NCI-H526 treated with DMSO at 0.1 percent for 48 hours (cell line): Measurements from ENCODE around the gene WDR45B.

ENCODE experiments used
- DNase-seq: peaks from one replicate; lab custom pipeline; 2025; lab: John Stamatoyannopoulos, UW

Gene WDR45B

DNA sequence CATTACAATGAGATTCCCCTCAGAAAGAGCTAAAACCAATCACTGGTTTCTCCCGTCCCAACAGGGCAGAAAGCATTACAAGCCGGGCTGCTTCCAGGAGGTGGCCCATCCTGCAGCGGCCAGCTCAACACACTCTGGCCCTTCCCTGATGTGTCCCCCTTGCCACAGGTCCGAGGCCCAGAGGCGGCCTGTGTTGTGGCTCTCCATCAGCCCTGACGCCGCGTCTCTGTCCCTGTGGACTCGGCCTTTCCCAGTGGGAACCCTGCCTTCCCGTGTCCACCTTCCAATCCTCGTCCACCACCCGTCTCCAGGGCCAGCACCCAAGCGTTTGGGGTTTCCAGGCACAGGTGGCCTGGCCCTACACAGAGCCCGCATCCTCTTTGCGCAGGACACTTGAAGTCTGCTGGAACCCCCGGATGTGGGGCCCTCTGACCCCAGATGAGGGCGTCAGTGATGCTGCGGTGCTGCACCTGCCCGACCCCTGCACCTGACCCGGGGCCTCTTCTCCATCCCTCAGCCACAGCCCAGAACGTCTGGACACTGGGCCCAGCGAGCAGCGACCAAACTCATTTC is 29.2 kb upstream of the WDR45B start:
- no peak for DNase-seq

DNA sequence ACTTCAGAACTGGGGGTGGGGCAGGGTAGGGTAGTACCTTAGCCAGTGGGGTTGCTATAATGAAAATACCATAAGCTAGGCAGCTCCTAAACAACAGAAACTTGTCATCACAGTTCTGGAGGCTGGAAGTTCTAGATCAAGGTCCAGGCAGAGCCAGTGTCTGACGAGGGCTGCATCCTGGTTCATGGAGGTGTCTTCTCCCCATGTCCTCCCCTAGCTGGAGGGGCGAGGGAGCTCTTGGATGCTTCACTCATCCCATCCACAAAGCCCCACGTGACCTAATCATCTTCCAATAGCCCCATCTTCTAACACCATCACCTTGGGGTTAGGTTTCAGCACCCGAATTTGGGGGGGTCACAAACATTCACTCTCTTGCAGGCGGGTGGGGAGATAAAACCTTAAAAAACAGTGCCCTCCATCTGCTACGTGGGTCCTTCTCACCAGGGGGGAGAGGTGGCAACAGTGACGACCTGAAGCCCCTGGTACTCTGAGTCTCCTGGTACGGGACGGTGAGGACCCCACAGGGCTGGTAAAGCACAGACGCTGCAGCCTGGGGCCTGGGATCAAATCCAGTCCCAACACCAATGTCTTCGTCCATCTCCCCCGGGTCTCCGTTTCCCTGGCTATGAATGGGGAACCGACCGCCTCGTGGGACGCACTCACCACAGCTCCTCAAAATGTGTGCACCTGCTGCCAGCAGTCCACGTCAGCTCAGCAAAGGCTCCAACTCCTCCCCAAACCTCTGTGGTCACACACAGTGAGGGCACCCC is 27.4 kb upstream of the WDR45B start:
- DNase-seq, result no peak

DNA sequence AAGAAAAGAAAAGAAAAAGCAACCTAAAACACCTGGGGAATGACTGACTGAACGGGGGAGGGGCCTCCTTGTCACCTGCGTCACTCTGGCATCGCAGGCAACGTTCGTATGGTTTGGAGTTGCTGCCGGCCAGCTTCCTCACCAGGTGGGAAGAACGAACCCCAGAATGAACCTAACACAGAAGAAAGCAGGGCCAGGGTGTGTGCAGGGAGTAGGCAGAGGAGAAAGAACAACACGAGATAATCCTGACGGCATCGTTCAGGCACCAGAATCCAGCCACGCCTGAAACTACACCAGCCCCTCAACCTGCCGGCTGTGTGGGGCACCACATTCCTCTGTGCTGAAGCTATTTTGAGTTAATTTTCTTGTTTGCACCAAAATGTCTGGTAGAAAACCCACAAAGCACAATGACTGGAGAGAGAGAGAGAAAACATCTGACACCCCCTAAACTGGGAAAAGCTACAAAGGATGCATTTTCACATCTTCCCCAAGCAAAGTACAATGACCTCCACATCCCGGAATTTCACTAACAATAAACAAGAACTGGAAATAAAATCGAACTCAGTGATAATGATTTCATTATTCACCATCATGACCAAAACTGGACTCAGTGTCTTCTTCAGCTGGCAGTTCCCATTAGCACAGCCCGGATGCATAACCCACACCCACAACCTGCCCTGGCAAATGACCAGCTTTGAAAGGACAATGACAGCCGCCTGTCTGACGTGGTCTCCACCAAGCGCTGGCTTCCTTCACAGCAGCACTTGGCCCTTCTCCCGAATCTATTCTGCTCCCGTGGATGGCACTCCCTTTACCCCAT is 26.6 kb upstream of the WDR45B start:
- no peak for DNase-seq

DNA sequence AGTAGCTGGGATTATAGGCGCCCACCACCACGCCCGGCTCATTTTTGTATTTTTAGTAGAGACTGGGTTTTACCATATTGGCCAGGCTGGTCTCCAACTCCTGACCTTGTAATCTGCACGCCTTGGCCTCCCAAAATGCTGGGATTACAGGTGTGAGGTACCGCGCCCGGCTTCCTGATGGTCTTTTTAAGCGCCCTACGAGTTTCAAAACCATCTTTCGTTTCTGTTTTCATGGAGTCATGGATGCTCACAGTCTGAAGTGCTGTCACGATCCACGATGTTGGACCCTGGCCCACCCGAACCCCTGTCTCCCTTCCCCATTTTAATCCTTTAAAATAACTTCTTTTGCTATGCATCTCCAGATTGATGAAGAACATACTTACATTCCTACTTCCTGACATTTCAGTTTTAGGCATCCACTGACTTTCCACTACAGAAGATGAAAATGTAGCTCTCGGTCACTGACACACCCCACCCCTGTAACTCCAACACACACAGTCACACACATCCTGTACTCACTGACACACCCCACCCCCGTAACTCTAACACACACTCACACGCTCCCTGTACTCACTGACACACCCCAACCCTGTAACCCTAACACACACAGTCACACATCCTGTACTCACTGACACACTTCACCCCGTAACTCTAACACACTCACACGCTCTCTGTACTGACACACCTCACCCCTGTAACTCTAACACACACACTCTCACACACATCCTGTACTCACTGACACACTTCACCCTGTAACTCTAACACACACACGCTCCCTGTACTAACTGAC is 22.6 kb upstream of the WDR45B start:
- DNase-seq, result no peak

DNA sequence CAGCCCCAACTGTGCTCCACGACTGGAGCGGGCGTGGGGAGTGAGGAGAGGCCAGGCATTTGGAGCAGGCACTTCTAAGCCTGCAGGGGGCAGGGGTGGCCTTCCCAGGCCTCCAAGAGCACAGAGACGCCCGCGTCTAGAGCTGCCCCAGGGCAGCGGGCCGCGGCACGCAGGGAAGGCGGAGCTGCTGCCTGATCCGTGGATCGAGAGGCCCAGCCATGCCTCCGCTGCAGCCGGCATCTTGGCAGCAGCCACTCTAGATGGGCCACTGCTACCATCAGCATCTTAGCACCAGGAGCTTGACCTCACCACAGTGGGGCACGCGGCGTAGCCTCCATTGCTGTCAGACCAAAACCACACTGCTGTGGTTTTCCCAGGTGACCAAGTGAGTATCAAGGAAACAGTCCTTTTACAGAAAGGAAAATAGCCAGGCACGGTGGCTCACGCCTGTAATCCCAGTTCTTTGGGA is 20.4 kb upstream of the WDR45B start:
- DNase-seq, result peak; percentile 48

DNA sequence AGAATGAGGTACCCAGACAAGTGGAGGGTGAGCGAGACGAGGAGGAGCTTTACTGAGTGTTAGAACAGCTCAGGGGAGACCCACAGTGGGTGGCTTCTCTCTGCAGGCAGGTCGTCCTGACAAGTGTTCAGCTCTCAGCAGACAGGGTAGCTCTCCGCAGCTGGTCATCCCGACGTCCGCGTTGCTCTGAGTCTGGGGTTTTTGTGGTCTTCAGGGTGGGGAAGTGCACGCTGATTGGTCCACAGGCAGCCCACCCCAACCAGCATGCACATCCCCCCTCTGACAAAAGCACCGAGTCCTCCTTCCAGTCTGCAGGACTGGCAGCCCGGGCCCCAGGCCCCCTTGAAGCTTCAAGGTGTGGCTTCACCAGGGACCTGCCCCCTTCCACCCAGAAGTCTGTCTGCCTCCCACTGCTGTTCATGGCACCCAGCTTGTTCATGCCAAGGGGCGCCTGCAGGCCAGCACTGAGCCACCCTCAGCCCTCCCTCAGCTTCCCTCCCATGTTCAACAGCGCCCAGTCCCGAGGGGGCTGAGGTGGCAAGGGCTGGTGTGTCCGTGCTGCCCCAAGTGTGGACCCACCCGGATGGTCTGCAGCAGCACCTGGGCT is 19.9 kb upstream of the WDR45B start:
- DNase-seq, result no peak

DNA sequence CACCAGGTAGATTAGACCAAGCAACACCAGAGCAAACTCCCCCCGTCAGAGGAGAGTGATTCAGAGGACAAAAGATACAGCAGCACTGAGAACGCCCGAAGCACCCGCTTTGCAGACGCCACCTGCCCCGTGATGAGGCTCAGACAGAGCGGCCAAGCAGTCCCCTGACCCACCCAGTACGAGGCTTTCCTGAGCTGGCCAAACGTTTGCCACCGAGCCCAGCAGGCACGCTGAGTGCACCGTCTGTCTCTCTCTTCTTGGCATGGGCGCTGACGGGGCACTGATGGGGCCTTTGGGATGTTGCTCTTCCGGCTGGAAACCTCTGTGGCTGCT is 19.4 kb upstream of the WDR45B start:
- no peak for DNase-seq

DNA sequence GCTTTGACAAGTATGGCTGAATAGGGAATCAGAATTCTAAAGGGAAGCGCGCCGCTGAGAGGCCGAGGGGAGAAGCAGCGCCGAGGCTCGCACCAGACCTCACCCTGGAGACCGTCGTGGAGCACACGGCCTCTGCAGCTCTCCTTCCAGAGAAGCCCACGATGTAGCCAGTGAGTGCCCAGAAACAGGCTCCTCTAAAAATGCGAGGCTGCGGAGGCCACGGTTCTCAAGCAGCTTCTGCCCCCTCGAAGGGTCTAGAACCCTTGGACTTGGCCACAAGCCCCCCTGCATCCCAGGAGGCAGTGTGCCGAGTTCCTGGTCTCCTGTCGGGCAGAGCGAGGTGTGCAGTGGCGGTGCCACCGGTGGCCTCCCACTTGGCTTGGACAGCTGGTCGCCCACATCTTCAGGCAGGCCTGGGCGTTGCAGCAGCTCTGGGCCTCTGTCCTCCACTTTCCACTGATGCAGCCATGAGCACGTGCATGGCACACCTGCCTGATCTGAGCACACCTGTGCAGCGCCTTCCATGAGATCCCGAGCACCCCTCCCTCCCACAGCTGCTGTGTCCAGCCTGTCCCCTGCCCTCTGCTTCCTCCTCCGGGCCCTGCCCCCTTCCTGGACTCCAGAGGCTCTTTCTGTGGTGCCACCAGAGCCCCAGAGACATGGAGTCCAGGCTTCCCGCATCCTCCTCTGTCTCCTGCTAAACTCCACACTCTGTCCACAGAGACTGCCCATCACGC is 18.9 kb upstream of the WDR45B start:
- no peak for DNase-seq

DNA sequence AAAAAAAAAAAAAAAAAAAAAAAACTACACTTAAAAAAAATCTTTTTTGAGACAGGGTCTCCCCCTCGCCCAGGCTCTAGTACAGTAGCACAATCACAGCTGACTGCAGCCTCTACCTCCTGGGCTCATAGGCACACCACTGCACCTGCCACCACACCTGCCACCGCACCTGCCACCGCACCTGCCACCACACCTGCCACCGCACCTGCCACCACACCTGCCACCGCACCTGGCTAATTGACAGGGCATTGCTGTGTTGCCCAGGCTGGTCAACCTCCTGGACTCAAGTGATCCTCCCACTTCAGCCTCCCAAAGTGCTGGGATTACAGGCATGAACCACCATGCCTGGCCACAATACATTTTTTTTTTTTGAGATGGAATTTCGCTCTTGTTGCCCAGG is 17.6 kb upstream of the WDR45B start:
- DNase-seq, result no peak

DNA sequence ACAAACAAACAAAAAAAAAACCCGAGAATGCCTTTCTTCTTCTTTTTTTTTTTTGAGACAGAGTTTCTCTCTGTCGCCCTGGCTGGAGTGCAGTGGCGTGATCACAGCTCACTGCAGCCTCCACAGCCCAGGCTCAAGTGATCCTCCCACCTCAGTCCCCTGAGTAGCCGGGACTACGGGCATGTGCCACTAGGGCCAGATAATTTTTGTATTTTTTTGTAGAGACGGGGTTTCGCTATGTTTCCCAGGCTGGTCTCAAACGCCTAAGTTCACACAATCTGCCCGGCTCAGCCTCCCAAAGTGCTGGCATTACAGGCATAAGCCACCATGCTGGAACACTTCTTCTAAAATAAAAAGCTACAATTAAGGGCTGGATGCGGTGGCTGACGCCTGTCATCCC is 17.0 kb upstream of the WDR45B start:
- DNase-seq, result no peak

DNA sequence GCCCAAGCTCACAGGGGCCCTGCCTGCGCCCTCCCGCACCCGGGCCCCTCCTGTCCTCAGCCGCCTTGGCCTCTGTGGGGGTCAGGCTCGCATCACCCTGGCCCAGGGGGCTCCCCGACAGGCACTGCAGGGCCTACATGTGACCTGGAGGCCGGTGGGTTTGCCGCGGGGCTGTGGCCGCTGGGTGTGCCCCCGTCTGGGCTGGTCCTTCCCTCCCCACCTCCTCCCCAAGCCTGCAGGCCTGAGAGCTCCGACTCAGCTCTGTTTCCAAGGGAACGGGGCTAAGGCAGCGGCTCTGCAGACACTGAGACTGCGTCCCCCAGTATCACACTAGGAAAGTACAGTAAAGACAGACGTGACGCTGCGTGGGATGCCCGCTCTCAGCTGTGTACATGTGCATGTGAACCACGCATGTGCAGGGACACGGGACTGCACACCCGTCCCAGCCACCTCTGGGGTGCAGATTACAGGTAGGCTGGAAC is 16.5 kb upstream of the WDR45B start:
- DNase-seq, result no peak

DNA sequence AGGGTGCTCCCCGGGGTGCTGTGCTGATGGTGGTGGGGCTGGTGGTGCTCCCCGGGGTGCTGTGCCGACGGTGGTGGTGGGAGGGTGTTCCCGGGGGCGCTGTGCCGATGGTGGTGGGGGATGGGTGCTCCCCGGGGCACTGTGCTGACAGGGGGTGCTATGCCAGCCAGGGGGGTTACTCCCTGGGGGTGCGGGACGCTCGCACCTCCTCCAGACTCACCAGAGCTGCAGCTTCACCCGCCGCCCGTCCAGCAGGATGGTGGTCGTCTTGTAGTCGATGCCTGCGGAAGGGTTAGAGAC is 16.0 kb upstream of the WDR45B start:
- DNase-seq, result no peak

DNA sequence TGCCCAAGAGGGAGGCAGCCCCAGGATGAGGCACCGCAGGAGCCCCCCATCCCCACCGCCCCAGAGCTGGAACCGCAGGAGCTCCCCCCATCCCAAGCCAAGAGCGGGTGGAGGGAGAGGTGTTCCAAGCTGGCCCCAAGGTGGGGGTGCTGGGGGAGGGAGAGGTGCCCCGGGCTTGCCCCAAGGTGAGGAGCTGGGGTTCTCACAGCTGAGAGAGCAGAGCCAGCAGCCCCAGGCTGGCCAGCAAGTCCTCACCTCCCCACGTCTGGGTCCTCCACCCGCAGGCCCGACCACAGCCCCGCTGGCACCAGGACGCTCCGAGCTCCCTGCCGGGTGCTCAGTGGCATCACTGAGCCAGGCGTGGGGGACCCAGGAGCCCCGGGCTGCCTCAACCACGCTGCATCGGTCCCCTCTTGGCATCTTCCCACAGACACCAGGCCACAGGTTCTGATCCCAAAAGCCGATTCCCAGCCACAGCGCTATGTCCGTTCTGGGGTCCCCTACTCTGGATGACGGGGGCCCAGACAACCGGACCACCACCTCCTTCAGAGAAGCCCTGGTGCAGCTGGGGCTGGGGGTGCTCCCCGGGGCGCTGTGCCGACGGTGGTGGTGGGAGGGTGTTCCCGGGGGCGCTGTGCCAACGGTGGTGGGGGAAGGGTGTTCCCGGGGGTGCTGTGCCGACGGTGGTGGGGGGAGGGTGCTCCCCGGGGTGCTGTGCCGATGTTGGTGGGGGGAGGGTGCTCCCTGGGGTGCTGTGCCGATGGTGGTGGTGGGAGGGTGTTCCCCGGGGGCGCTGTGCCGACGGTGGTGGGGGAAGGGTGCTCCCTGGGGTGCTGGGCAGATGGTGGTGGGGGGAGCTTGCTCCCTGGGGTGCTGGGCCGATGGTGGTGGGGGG is 15.4 kb upstream of the WDR45B start:
- DNase-seq, result no peak

DNA sequence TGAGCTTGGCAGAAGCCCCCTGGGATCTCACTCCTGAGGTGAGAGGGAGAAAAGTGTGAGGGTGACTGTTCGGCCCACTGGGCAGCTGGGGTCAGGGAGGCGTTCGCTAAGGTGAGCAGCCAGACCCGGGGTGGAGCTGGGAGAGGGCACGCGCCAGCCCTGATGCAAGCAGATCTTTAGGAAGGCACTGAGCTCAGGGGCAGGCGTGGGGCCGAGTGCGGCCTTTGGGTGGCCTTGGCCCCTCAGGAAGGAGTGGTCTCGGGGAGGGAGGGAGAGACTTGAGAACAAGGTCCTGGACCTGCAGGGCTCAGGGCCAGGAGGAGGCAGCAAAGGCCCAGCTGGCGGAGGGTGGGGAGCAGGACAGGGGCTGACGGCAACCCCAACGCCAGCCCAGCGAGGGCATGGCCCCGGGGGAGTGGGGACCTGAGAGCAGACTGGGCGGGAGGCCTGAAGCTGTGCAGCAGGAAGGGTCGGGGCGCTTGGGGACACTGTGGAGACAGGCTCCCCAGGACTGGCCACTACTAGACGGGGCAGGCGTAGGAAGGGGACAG is 14.5 kb upstream of the WDR45B start:
- DNase-seq, result no peak

DNA sequence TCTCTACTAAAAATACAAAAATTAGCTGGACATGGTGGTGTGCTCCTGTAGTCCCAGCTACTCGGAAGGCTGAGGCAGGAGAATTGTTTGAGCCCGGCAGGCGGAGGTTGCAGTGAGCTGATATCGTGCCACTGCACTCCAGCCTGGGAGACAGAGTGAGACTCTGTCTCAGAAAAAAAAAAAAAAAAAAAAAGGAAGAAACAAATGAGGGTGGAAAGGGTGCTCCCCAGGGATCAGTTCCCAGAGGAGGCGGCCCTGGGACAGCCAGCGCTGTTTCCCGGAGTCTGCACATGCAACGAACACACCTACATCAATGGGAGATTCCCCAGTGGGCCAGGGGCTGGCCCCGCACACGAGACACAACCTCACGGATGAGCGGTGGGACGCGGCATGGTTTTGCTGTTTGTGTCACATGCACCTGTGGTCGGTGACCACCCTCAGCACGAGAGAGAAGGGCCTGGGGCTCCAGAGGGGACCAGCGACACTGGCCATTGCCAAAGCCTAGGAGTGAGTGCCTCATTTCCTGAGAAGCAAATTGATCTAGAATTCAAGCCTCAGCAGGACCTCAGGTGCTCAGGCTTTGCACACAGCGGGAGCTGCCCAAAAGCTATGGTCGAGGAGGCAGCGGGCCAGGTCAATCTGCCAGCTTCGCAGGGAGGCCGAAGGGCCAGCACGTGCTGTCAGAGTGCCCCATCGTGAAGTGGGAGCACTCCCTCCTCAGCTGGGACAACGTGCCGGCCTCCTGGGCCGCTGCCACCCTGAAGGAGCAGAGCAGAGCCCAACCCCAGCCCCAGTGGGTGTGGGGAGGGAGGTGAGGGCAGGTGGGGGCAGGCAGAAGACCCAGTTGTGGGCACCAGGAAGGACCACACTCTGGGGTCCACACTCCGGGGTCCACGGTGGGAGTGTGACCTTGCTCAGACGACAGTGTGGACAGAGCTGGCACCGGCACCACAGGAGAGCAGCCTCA is 13.8 kb upstream of the WDR45B start:
- DNase-seq, result peak; percentile 8

DNA sequence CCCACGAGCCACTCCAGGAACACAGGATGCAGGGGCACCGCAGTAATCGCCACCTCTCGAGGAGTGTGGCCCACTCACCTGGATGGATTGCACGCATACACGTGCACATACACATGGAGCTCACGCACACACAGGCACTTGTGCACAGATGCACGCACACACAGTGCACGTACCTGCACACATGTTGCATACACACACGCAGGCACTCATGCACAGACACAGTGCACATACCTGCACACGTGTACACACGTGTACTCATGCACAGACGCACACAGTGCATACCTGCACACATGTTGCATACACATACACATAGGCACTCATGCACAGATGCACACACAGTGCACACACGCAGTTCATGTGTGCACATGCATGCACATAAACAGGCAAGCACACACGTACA is 11.6 kb upstream of the WDR45B start:
- no peak for DNase-seq

DNA sequence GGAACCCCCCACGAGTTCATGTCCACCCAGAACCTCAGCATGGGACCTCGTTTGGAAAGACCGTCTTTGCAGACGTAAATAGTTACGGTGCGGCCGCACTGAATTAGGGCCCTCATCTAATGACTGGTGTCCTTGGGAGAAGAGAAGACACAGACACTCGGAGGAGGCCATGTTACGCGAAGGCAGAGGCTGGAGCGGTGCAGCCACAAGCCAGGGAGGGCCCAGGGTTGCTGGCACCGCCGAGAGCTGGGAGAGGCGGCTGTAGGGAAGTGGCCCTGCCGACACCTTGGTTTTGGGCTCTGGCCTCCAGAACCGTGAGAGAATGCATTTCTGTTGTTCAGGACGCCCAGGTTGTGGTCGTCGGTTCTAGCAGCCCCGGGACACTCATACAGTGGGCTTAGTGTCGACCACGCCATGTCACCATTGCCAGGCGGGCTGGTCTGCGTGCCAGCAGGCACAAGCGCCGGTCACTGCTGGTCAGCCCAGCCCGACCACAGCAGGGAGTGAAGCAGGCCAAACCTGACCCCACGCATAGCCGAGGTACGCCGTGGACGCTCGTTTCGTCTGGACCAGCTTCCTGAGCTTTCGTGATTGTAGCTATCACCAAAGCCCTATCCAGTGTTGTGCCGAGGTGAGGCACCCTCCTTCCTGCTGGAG is 10.7 kb upstream of the WDR45B start:
- no peak for DNase-seq

DNA sequence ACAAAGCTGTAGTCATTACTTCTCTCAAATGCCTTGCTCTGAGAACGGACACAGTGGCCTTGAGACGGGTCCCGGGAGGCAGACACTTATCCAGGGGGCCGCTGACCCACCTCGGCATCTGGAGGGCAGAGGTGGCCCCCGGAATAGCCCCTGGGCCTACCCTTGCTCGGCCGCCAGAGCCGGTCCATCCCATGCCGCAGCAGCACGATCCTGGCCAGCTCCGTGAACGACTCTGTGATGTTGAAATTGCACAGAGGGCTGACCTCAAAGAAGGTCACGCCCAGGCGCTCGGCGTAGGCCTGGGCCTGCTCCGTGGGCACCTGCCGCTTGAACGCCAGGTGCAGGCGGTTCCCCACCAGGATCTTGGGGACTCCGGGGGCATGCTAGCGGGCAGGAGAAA is 10.1 kb upstream of the WDR45B start:
- no peak for DNase-seq
